ENCODE data around the gene RAD51AP1.

- TF ChIP-seq, protein P1, sequence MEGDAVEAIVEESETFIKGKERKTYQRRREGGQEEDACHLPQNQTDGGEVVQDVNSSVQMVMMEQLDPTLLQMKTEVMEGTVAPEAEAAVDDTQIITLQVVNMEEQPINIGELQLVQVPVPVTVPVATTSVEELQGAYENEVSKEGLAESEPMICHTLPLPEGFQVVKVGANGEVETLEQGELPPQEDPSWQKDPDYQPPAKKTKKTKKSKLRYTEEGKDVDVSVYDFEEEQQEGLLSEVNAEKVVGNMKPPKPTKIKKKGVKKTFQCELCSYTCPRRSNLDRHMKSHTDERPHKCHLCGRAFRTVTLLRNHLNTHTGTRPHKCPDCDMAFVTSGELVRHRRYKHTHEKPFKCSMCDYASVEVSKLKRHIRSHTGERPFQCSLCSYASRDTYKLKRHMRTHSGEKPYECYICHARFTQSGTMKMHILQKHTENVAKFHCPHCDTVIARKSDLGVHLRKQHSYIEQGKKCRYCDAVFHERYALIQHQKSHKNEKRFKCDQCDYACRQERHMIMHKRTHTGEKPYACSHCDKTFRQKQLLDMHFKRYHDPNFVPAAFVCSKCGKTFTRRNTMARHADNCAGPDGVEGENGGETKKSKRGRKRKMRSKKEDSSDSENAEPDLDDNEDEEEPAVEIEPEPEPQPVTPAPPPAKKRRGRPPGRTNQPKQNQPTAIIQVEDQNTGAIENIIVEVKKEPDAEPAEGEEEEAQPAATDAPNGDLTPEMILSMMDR (IDR thresholded peaks at IDR 0.05; ENCODE audit: extremely low read depth in 1 of 2, insufficient read depth in 1 of 2, low read depth in 1 of 2, low read length in 2 of 2): no peak
- TF ChIP-seq POLR2AphosphoS5 (IDR thresholded peaks at IDR 0.05; ENCODE audit: insufficient read depth, low read depth, low read length) (no peak), EZH2 (IDR thresholded peaks at IDR 0.05; ENCODE audit: borderline replicate concordance, low read depth, low read length, severe bottlenecking) (no peak), GATA2 (IDR thresholded peaks at IDR 0.05; ENCODE audit: insufficient read depth, insufficient read length, low read depth, low read length) (no peak), MAX (IDR thresholded peaks at IDR 0.05; ENCODE audit: insufficient read depth, insufficient read length) (no peak)
These were observed 40.8 kb downstream of the RAD51AP1 start for GRCh38 chr12:4579305-4580102.

Data from endothelial cell of umbilical vein (primary cell).